PC-9 (cell line): Measurements from ENCODE around the gene IL1RAPL1.

Source experiments
- EZH2 ChIP-seq: fragments of 200-600 bp; sonication (generic); IDR thresholded peaks from 2 replicates; pipeline ENCODE4 v1.8.0; 2017; ENCODE audit warnings: antibody characterized with exemption, low read depth
- TF ChIP-seq, protein P1 (sequence below): fragments of 200-600 bp; sonication (generic); conservative IDR thresholded peaks from 2 replicates; pipeline ENCODE4 v1.6.1; 2017; ENCODE audit warnings: mixed run types, antibody characterized with exemption, mild to moderate bottlenecking, moderate library complexity

DNA sequence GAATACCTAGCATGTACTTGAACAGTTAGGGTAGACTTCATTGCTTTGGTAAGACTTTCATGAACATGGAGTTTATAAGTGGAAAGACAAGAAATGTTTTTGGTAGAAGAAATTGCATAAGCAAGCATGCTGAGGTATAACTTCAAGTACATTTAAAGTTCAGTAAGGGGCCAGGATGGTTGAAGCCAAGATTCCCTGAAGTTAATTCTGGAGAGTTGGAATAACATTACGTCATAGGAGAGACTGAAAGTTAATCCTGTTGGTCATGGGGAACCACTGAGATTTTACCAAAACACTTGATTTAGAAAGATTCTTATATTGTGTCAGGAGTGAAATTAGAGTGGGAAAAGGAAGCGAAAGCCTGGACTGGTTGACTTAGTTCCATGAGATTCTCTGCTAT is 860.6 kb downstream of the IL1RAPL1 start:
- TF ChIP-seq, protein P1, sequence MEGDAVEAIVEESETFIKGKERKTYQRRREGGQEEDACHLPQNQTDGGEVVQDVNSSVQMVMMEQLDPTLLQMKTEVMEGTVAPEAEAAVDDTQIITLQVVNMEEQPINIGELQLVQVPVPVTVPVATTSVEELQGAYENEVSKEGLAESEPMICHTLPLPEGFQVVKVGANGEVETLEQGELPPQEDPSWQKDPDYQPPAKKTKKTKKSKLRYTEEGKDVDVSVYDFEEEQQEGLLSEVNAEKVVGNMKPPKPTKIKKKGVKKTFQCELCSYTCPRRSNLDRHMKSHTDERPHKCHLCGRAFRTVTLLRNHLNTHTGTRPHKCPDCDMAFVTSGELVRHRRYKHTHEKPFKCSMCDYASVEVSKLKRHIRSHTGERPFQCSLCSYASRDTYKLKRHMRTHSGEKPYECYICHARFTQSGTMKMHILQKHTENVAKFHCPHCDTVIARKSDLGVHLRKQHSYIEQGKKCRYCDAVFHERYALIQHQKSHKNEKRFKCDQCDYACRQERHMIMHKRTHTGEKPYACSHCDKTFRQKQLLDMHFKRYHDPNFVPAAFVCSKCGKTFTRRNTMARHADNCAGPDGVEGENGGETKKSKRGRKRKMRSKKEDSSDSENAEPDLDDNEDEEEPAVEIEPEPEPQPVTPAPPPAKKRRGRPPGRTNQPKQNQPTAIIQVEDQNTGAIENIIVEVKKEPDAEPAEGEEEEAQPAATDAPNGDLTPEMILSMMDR: no peak
- TF ChIP-seq EZH2: no peak
